AG04449 (cell line): ENCODE data around the gene KLK5.

ENCODE experiments used
- CTCF ChIA-PET: fragments of 350-600 bp; formaldehyde crosslinking; extraction: SDS; loops from one replicate; lab custom pipeline; 2021; ENCODE audit warnings: antibody characterized with exemption; lab: Yijun Ruan, JAX
- POLR2A ChIA-PET: fragments of 400-600, 350-600 bp; formaldehyde crosslinking; extraction: SDS; loops from one replicate; lab custom pipeline; 2020; ENCODE audit warnings: antibody characterized with exemption, inconsistent platforms; lab: Yijun Ruan, JAX
- DNase-seq: peaks from one replicate; pipeline ENCODE4 v3.0.0-alpha.2; 2010; ENCODE audit warnings: low read depth, low spot score
- H3K4me3 ChIP-seq: 2 replicates; pipeline ENCODE4 v1.5.1; 2011; ENCODE audit warnings: low read depth, mild to moderate bottlenecking, control low read depth, low read length
- TF ChIP-seq, protein P1 (sequence below): IDR thresholded peaks from one replicate; pipeline ENCODE4 v1.5.1; 2011; ENCODE audit warnings: mild to moderate bottlenecking, moderate library complexity, low read length, control low read depth, inconsistent platforms; ENCODE audit not compliant: insufficient read depth; ENCODE audit errors: missing control alignments

Gene KLK5

DNA sequence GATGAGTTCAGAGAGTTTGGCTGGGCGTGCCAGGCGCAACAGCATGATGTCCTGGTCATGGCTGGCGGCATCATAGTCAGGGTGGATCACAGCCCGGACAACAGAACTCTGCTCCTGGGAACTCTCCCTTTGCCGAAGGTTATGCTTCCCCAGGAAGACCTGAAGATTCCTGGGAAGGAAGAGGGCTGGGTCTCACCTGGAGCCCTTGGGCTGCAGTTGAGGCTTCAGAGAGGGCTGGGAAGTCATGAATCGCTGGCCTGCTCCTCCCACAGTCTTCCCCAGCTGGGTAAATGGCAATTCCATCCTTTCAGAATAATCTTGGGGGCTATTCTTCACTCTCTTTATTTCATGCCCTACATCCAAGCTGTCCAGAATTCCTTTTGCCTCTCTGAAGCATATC is 10.5 kb upstream of the KLK5 start:
- ChIA-PET POLR2A (no interaction called here), CTCF (no interaction called here)
- TF ChIP-seq, protein P1, sequence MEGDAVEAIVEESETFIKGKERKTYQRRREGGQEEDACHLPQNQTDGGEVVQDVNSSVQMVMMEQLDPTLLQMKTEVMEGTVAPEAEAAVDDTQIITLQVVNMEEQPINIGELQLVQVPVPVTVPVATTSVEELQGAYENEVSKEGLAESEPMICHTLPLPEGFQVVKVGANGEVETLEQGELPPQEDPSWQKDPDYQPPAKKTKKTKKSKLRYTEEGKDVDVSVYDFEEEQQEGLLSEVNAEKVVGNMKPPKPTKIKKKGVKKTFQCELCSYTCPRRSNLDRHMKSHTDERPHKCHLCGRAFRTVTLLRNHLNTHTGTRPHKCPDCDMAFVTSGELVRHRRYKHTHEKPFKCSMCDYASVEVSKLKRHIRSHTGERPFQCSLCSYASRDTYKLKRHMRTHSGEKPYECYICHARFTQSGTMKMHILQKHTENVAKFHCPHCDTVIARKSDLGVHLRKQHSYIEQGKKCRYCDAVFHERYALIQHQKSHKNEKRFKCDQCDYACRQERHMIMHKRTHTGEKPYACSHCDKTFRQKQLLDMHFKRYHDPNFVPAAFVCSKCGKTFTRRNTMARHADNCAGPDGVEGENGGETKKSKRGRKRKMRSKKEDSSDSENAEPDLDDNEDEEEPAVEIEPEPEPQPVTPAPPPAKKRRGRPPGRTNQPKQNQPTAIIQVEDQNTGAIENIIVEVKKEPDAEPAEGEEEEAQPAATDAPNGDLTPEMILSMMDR, result no peak
- no peak for DNase-seq
- H3K4me3 ChIP-seq, result no peak overlapping the region

DNA sequence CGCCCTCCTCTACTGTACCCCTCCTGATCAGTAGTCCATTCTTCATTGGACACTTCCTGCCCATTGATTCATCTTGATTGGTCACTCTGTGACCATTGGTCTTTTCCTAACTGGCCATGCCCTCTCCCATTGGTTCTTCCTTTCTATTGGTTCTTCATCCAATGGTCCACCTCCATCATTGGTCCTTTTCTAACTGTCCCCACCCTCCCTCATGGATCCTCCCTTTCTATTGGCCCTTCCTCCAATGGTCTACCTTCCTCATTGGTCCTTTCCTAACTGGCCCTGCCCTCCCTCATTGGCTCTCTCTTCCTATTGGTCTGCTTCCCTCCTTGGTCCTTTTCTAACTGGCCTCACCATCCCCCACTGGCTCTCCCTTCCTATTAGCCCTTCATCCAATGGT is 9.4 kb upstream of the KLK5 start:
- H3K4me3 ChIP-seq, result no peak overlapping the region
- TF ChIP-seq, protein P1, result no peak
- ChIA-PET CTCF (no interaction called here), POLR2A (no interaction called here)
- DNase-seq, result no peak

DNA sequence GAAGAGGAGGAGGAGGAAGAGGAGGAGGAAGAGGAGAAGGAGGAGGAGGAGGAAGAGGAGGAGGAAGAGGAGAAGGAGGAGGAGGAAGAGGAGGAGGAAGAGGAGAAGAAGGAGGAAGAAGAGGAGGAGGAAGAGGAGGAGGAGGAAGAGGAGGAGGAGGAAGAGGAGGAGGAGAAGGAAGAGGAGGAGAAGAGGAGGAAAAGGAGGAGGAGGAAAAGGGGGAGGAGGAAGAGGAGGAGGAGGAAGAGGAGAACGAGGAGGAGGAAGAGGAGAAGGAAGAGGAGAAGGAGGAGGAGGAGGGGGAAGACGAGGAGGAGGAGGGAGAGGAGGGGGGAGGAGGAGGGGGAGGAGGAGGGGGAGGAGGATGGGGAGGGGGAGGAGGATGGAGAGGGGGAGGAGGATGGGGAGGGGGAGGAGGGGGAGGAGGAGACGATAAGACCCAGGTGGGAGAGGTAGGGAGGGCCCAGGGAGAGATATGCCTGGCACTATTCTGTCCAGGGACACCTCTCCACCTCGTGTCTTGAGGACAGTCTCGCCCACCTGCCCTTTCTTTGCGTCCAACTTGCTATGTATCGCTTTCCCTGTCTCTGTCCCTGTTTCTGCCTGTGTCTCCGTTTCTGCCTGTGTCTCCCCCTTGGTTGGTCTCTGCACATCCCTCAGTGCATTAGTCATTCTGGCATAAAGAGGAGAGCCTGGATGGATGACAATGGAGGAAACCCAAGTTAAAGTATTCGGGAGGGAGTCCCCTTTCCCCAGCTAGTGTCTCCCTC is 7.1 kb upstream of the KLK5 start:
- no peak for DNase-seq
- H3K4me3 ChIP-seq, result no peak overlapping the region
- TF ChIP-seq, protein P1, result no peak
- POLR2A ChIA-PET, result no interaction called here
- CTCF ChIA-PET, result interaction anchor here (0.6 kb wide), 1 partner anchor 57 kb away, joined by 3 read pairs; no protein-coding TSS in a partner anchor

DNA sequence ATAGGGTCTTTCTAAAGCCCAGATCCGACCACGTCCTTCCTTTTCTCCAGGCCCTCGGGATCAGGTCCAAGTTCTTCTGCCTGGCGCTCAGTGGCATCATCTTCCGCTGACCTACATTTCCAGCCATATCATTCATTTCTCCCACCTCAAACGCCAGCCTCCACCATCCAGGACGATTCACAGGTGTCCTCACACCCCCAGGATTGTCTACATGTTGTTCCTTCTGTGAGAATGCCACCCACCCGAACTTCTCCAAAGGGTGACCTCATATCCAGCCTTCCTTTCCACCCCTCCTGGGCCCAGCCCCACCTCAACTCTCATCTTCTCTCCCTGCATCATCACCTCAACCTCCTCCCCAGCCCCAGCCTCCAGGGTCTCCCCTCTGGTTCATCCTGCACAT is 4.7 kb upstream of the KLK5 start:
- no peak overlapping the region for H3K4me3 ChIP-seq
- TF ChIP-seq, protein P1, result no peak
- CTCF ChIA-PET, result no interaction called here
- POLR2A ChIA-PET, result no interaction called here
- DNase-seq, result no peak

DNA sequence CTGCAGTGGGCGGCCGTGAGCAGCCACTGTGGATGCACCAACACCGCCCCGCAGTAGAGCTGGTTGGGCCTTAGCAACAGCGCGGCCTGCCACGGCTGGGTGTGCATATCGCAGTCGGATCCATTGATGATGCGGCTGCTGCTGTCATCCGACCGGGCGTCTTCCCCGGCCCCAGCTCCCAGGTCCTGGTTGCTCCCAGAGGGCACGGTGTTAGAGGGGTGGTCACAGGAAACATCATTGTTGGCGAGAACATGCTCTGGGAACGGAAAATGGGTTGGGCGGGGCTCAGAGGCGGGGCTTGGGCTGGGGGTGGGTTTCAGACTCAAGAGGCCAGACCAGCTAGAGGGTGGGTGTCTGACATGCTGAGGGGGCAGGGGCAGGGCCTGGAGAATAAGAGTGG is 3.0 kb downstream of the KLK5 start:
- ChIA-PET POLR2A (no interaction called here), CTCF (interaction anchor here (1.0 kb wide), 1 partner anchor 27 kb away, joined by 3 read pairs; no protein-coding TSS in a partner anchor)
- H3K4me3 ChIP-seq, result no peak overlapping the region
- TF ChIP-seq, protein P1, result no peak
- no peak for DNase-seq

DNA sequence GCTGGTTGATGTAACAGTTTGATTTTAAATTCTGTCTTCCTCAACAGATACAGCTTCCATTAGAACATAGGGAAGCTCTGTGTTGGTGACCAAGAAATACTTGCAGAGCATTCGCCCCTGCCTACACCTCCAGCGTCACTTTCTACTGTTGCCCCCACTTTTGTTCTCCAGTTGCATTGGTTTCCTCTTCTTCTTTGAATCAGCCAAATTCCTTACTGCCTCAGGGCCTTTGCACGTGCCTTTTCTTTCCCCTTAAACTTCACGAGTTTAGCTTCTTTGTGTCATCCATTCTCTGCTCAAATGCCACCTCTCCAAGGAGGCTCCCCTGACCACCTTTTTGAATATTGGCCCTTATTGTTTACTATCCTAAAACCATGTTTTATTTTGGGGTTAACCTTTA is 5.7 kb downstream of the KLK5 start:
- POLR2A ChIA-PET, result no interaction called here
- TF ChIP-seq, protein P1, result no peak
- no peak for DNase-seq
- CTCF ChIA-PET, result interaction anchor here (2.7 kb wide), 1 partner anchor 25 kb away, joined by 9 read pairs; no protein-coding TSS in a partner anchor
- no peak overlapping the region for H3K4me3 ChIP-seq
